Activated naive CD4-positive, alpha-beta T cell treated with anti-CD3 and anti-CD28 coated beads for 36 hours (primary cell): Measurements from ENCODE around the gene COX7A2L. TPM values are rescaled to one million over a fixed set of nuclear protein-coding genes. Genes with fewer than 3 reads are reported as not detected.

Source experiments
- CTCF ChIA-PET: fragments of 350-600 bp; sonication (Branson Sonifier 250); formaldehyde crosslinking; loops from one replicate; lab custom pipeline; 2021; ENCODE audit warnings: antibody characterized with exemption; lab: Charles Lee
- DNase-seq: peaks from one replicate; pipeline ENCODE4 v3.0.0-alpha.2; 2020
- H3K27ac Mint-ChIP-seq: one replicate; pipeline ENCODE4 v1.8.0; 2021; ENCODE audit warnings: mild to moderate bottlenecking, mixed read lengths
- H3K27me3 Mint-ChIP-seq: one replicate; pipeline ENCODE4 v1.8.0; 2021; ENCODE audit warnings: low read depth, mixed read lengths
- H3K36me3 Mint-ChIP-seq: one replicate; pipeline ENCODE4 v1.8.0; 2021; ENCODE audit warnings: low read depth, mixed read lengths
- H3K4me1 Mint-ChIP-seq: one replicate; pipeline ENCODE4 v1.8.0; 2021; ENCODE audit warnings: low read depth, mixed read lengths
- H3K4me3 Mint-ChIP-seq: one replicate; pipeline ENCODE4 v1.8.0; 2021; ENCODE audit warnings: mild to moderate bottlenecking, moderate library complexity, mixed read lengths
- H3K9me3 Mint-ChIP-seq: one replicate; pipeline ENCODE4 v1.8.0; 2021; ENCODE audit warnings: mixed read lengths
- intact Hi-C: fragments of 100-400 bp; cut with micrococcal nuclease; formaldehyde crosslinking; loops from one replicate; pipeline ENCODE4 v1.15.1; 2023
- total RNA-seq, 2 experiments: library from RNA; stranded (reverse); gene quantifications; one replicate each; pipeline ENCODE4 v1.2.3, GENCODE V29; 2021

COX7A2L gene
- total RNA-seq, 2 experiments from 2014 or later: 150 to 152 TPM

DNA sequence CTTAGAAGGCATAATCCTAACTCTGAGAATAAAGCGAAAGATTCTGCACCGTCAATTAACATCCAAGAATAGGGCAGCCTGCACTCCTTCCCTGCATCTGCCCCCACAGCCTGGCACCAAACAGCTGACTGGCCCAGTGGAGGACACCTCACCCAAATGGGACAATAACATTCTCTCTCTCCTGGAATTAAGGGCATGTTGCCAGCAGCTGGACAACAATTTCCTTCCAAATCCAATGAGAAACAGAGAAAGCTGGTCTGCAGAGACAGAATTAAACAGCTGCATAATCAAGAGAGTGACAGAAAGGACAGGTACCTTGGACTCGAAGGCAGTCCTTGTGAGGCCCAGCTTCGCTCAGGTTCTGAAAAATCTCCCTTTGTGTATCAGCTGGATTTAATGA lies 15.0 kb downstream of the COX7A2L start:
- Mint-ChIP-seq H3K9me3 (no peaks in the 10 kb centered on the region), H3K4me1 (peaks cover 20% of the 10 kb centered on the region), H3K36me3 (peaks cover 42% of the 10 kb centered on the region), H3K27ac (no peak overlapping the region), H3K4me3 (no peak overlapping the region), H3K27me3 (no peaks in the 10 kb centered on the region)
- CTCF ChIA-PET: interaction anchor here (1.2 kb wide), 1 partner anchor 251 kb away, joined by 4 read pairs; no protein-coding TSS in a partner anchor
- no peak for DNase-seq
- intact Hi-C loops: no loop called here

DNA sequence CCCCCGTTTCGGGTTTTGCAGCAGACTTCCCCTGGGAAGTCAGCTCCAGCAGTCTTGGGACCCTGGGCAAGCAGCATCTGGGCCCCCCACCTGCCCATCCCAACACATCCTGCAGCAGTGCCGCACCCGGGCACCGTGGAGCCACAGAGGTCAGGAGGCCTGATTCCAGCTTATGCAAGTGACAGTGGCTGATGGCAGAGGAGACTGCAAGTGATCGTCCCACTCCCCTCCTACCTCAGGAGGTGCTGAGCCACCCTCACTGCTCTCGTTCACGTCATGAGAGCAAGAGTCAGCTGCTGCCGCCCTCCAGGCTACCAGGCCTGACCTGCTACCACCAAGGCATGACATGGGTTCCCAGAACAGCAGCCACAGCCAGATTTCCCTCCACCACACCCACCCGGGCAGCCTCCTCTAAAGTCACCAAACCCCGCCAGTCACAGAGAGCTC lies 18.2 kb downstream of the COX7A2L start:
- Mint-ChIP-seq H3K27ac (no peak overlapping the region), H3K36me3 (peaks cover 48% of the 10 kb centered on the region), H3K9me3 (peaks cover 7% of the 10 kb centered on the region), H3K4me3 (no peak overlapping the region), H3K4me1 (peaks cover 18% of the 10 kb centered on the region), H3K27me3 (no peaks in the 10 kb centered on the region)
- intact Hi-C loops: no loop called here
- CTCF ChIA-PET: interaction anchor here (1.3 kb wide), 1 partner anchor 473 kb away, joined by 3 read pairs; no protein-coding TSS in a partner anchor
- no peak for DNase-seq

DNA sequence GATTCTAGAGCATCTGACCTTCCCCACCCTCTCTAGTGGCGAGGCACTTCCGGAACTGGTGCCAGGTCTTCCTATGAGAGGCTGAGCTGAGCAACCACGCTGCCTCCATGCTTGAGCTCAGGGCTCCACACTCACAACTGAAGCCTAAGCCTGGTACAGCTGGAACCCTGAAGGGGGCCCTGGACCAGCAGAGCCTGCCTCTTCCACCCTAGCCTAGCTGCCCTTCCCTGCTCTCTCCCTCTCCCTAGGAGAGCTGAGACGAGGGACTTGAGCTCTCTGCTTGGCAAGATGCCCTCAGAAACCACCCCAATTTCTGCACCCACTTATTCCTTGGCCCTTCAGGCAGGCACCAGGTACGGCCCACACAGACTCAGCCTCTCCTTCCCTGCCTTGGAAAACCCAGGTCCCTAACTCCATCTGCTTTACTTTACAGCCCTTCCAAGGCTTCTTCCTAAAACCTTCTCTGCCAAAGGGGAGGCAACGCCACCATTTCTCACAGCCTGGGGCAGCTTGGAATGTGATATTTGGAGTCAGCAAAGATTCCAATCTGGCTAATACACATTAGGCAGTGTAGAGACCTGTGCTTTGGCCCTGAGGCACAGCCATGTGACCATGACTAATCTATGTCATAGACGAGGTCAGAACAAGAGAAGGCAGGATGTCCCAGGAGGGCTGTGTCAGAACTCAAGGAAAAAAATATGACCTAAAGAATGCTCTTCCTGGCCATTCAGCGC lies 18.8 kb downstream of the COX7A2L start:
- Mint-ChIP-seq H3K27me3 (no peaks in the 10 kb centered on the region), H3K36me3 (peaks cover 51% of the 10 kb centered on the region), H3K9me3 (peaks cover 10% of the 10 kb centered on the region), H3K4me1 (peaks cover 18% of the 10 kb centered on the region), H3K27ac (peak overlapping the region; percentile 25), H3K4me3 (no peak overlapping the region)
- no peak for DNase-seq
- CTCF ChIA-PET: interaction anchor here (1.9 kb wide), 1 partner anchor 14 kb away, joined by 9 read pairs; no protein-coding TSS in a partner anchor
- intact Hi-C loops: no loop called here

DNA sequence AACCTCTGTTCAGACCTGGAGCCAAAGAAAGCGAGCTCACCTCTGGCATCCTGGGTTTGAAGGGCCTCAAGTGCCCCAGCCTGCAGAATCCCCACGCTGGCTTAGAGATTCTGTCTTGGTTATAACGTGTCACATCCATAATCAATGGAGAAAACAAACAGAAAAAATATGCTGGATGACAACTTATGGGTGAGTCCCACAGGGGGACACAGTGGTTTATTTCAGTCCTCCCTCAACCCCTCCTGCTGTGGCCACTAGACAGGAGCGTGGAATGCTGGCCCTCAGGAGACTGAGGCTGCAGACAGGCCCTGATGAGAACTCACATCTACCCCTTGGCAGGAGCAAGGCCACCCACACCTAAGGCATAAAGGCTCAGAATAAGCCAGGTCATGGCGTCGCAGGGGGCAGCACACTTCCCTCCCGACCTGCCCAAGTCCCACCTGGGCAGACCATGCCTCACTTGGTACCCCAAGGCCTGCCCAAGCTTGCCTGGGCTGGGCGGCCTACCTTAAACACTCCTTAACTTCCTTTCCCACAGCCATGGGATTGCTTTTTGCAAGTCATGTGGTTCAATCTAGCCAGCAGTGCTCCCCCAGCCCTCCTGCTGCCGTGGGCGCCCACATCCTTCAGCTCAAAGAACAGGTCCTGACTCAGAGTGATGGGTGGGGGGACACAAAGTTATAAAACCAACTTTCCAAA lies 19.9 kb downstream of the COX7A2L start:
- intact Hi-C loops: no loop called here
- peaks cover 57% of the 10 kb centered on the region for H3K36me3 Mint-ChIP-seq

GRCh38 chr2:42340045-42340937 lies 20.7 kb downstream of the COX7A2L start:
- DNase-seq: no peak
- H3K27me3 Mint-ChIP-seq: no peaks in the 10 kb centered on the region
- no peak overlapping the region for H3K4me3 Mint-ChIP-seq
- CTCF ChIA-PET: interaction anchor here (1.9 kb wide), 1 partner anchor 12 kb away, joined by 9 read pairs; no protein-coding TSS in a partner anchor
- H3K27ac Mint-ChIP-seq: peak overlapping the region; percentile 8
- intact Hi-C loops: no loop called here
- H3K4me1 Mint-ChIP-seq: peaks cover 18% of the 10 kb centered on the region
- peaks cover 12% of the 10 kb centered on the region for H3K9me3 Mint-ChIP-seq
- H3K36me3 Mint-ChIP-seq: peaks cover 57% of the 10 kb centered on the region

More for the DNA sequence above, 19.9 kb downstream of the COX7A2L start:
- no peaks in the 10 kb centered on the region for H3K27me3 Mint-ChIP-seq
- CTCF ChIA-PET: interaction anchor here (1.9 kb wide), 1 partner anchor 12 kb away, joined by 9 read pairs; no protein-coding TSS in a partner anchor
- H3K27ac Mint-ChIP-seq: peak overlapping the region; percentile 24
- H3K9me3 Mint-ChIP-seq: peaks cover 12% of the 10 kb centered on the region
- peaks cover 18% of the 10 kb centered on the region for H3K4me1 Mint-ChIP-seq
- no peak overlapping the region for H3K4me3 Mint-ChIP-seq
- no peak for DNase-seq

- no peak overlapping the region for H3K27ac Mint-ChIP-seq
Observed at GRCh38 chr2:42339191-42339912, 21.7 kb downstream of the COX7A2L start.

DNA sequence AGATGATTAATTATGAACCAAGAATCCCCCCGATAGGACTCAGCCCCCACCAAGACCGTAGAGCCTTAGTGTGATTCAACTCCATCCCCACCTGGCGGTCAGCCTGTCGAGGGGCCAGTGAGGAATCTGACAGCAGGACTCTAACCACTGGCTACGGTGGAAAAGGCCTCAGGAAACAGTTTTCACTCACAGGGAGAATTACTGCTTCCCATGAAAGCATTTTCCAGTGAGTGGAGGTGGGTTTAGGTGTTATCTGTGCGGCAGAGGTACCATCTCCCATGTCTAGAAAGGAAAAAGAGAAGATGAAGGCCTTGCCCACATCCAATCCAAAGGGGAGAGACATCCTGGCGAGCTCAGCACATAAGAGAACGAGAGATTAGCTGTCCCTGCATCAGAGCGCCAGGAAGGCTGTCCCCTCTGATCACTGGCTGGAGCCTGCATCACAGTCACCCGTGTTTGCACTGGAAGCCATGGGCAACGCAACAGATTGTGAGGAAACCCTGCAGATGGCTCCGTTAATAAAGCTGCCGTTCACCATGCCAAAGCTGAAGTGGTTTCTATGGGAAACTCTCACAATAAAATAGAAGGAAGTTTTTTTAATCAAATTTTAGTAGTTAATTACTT lies 22.3 kb downstream of the COX7A2L start:
- intact Hi-C loops: no loop called here
- no peak for DNase-seq
- peaks cover 18% of the 10 kb centered on the region for H3K4me1 Mint-ChIP-seq
- no peak overlapping the region for H3K27ac Mint-ChIP-seq
- H3K9me3 Mint-ChIP-seq: peaks cover 12% of the 10 kb centered on the region
- H3K27me3 Mint-ChIP-seq: no peaks in the 10 kb centered on the region
- CTCF ChIA-PET: interaction anchor here (1.1 kb wide), 1 partner anchor 251 kb away, joined by 3 read pairs; no protein-coding TSS in a partner anchor
- H3K36me3 Mint-ChIP-seq: peaks cover 58% of the 10 kb centered on the region
- no peak overlapping the region for H3K4me3 Mint-ChIP-seq

More at GRCh38 chr2:42339191-42339912, 21.7 kb downstream of the COX7A2L start:
- Mint-ChIP-seq H3K36me3 (peaks cover 57% of the 10 kb centered on the region), H3K27me3 (no peaks in the 10 kb centered on the region), H3K4me3 (no peak overlapping the region), H3K4me1 (peaks cover 18% of the 10 kb centered on the region), H3K9me3 (peaks cover 12% of the 10 kb centered on the region)
- DNase-seq: no peak
- intact Hi-C loops: no loop called here
- CTCF ChIA-PET: interaction anchor here (0.5 to 1.1 kb wide), 2 partner anchors 252 to 466 kb away, joined by 3 read pairs; no protein-coding TSS in a partner anchor

DNA sequence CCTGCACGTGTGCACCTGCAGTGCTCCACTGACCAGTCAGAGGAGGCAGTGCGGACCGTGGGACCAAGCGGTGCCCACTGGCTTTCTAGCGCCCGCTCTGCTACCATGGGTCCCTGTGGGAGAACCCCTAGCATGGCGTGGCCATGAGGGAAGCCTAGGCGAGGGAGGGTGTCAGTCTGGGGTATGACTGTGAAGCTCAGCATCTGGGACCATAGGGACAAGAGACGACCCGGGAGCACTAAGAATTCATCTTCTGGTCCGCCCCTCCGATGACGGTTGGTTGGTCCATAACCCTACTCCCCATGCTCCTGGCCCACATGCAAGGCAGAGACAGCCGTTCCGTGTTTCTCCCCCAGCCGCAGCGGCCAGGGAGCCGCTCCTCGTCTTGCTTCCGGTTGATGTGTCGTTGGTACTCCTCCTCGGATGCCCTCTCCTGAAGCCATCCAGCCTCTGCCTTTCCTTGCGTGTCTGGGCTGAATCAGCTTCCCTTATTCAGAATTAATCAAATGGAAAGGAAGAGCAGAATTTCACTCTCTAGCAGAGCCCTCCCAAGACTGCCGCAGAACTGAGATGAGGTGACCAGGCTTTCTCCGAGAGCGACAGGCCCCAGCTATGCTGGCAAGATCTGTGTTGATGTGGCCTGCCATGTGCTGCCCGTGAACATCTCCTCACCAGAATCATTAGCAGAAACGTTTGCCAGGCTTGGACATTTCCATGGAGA lies 23.0 kb downstream of the COX7A2L start:
- H3K27me3 Mint-ChIP-seq: no peaks in the 10 kb centered on the region
- H3K4me3 Mint-ChIP-seq: no peak overlapping the region
- intact Hi-C loops: no loop called here
- H3K9me3 Mint-ChIP-seq: peaks cover 12% of the 10 kb centered on the region
- no peak overlapping the region for H3K27ac Mint-ChIP-seq
- no peak for DNase-seq
- peaks cover 65% of the 10 kb centered on the region for H3K36me3 Mint-ChIP-seq
- CTCF ChIA-PET: interaction anchor here (0.6 kb wide), 1 partner anchor 9 kb away, joined by 3 read pairs; no protein-coding TSS in a partner anchor
- peaks cover 16% of the 10 kb centered on the region for H3K4me1 Mint-ChIP-seq

GRCh38 chr2:42337356-42337820 lies 23.6 kb downstream of the COX7A2L start:
- Mint-ChIP-seq H3K27me3 (no peaks in the 10 kb centered on the region), H3K4me1 (peaks cover 10% of the 10 kb centered on the region), H3K36me3 (peaks cover 69% of the 10 kb centered on the region), H3K9me3 (peaks cover 12% of the 10 kb centered on the region), H3K27ac (no peak overlapping the region), H3K4me3 (no peak overlapping the region)
- no peak for DNase-seq
- intact Hi-C loops: no loop called here
- CTCF ChIA-PET: interaction anchor here (0.6 kb wide), 1 partner anchor 9 kb away, joined by 3 read pairs; no protein-coding TSS in a partner anchor

DNA sequence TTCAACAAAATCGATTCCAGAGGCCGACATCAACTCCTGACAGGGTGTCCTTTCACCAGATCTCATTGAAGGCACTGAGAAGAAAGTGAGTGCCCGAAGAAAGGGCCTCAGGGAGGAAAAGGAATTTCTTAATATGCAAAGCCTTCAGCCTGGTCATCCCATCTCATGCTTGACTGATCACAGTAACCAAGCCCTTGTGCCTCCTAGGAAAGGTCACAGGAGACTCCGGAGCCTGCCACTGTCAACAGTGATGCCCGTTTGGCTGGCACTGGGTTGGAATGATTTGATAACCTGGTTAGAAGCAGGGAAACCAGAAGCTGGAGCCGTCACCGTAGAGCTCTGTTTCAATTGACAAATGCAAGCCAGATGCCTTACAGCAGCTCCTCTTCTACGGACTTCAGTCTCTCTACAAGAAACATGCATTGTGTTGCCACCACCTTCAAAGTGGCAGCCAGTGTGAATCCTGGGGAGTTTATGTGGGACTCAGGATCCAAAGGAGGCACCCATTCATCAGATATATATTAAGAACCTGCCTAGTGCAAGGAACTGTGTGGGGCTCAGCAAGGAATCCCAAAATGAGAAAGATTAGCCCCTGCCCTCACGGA lies 24.6 kb downstream of the COX7A2L start:
- CTCF ChIA-PET: no interaction called here

More for the DNA sequence above, 24.6 kb downstream of the COX7A2L start:
- intact Hi-C loops: no loop called here
- DNase-seq: no peak
- Mint-ChIP-seq H3K4me1 (peaks cover 5% of the 10 kb centered on the region), H3K36me3 (peaks cover 72% of the 10 kb centered on the region), H3K4me3 (no peak overlapping the region), H3K27ac (no peak overlapping the region), H3K27me3 (no peaks in the 10 kb centered on the region), H3K9me3 (peaks cover 12% of the 10 kb centered on the region)
